ENCODE data around the gene ITGB4.

Gene ITGB4

DNA sequence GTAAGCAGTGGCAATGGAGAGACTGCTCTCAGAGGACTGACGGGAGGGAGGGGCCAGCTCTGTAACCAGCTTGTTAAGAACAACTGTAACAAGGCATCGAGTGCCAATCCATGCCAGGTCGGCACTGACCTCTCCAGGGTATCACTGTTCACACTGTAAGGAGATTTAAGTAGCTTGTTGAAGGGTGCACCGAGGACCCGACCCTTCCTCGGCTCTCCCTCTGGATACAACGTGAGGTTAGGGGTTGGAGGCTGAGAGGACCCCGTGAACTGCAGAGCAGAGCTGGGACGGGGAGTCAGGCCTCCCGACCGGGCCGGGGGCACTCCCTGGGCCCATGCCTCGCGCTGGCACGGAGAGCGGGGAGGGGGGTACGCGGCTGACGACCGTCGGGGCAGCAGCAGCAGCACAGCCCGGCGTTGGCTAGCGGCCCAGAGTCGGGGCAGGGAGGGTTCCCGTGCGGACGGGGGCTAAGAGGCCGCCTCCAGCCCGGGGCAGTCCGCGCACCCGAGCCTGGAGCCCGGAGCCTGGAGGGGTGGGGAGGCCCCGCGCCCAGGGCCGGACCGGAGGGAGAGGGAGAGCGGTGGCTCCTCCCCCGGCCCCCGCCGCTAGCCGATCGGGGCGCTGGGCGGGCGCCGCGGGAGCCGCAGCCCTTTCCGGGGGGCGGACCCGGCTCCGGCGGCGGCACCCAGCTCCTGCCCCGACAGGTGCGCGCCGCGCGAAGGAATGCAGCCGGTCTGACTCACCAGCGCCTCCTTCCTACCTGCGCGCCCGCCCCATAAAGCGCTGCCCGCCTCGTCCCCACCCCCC, at the start of gene ITGB4:
Gene ITGB4 (plus strand): TSS at position 804 of the 807 bp plus-strand sequence. CDS start 3,245 bp downstream, outside the sequence.
- H3K4me1 Mint-ChIP-seq: peaks cover 5% of the 10 kb centered on the region
- peak; percentile 27 to 28 for DNase-seq (ENCODE audit: low spot score in 2 of 2)
- ATAC-seq (replicated peaks; ENCODE audit: extremely low read depth, poor library complexity, severe bottlenecking): peak; percentile 85
- no peaks in the 10 kb centered on the region for H3K36me3 Mint-ChIP-seq (ENCODE audit: insufficient read depth)
- no peaks in the 10 kb centered on the region for H3K9me3 Mint-ChIP-seq
- H3K4me3 Mint-ChIP-seq: peak within 1 kb of the TSS; percentile 85
- no peak within 1 kb of the TSS for H3K27ac Mint-ChIP-seq (ENCODE audit: low read depth)
- no peaks in the 10 kb centered on the region for H3K27me3 Mint-ChIP-seq

DNA sequence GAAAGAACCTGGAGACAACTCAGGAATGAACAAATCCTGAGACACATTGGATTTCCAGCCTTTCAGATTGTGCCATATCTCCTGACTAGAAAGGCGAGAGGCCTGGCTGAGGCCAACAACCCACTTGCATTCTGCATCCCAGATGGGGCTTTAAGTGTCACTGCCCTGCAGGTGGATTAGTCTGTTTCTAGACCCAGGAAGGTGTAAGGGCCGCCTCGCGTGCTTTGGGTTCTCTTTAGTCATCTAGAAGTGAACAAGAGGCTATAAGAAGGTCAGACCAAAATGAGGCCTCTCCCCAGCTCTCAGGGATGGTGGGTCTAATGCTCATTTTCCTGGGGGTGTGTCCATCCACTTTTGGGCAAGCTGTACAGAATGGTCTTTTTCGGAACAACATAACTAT, 49.2 kb upstream of the ITGB4 start:
- no peak for DNase-seq (ENCODE audit: low spot score in 2 of 2)
- Mint-ChIP-seq H3K4me1 (peaks cover 25% of the 10 kb centered on the region), H3K4me3 (no peak overlapping the region), H3K9me3 (no peaks in the 10 kb centered on the region), H3K27me3 (no peaks in the 10 kb centered on the region), H3K27ac (ENCODE audit: low read depth) (no peak overlapping the region), H3K36me3 (ENCODE audit: insufficient read depth) (peaks cover 57% of the 10 kb centered on the region)
- no peak for ATAC-seq (replicated peaks; ENCODE audit: extremely low read depth, poor library complexity, severe bottlenecking)

DNA sequence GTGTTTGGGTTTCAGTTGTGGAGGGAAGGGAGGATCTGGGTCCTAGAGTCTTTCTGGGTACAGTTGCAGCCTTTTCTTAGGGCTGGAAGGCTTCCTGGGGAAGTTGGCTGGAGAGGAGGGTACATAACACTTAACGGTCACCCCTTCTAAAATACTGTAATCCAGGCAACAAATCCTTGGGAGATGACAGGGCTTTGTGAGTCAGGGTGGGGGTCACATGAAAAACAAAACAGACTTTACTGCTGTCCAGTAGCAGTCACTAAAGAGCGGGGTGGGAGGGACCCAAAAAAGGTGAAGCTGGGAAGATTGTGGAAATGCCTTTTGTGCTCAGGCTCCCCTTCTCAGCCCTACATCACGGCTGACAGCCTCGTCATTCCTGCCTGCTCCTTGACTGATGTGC, 47.8 kb upstream of the ITGB4 start:
- no peak overlapping the region for H3K4me3 Mint-ChIP-seq
- peaks cover 58% of the 10 kb centered on the region for H3K36me3 Mint-ChIP-seq (ENCODE audit: insufficient read depth)
- ATAC-seq (replicated peaks; ENCODE audit: extremely low read depth, poor library complexity, severe bottlenecking) (no peak), DNase-seq (ENCODE audit: low spot score in 2 of 2) (no peak)
- no peaks in the 10 kb centered on the region for H3K27me3 Mint-ChIP-seq
- H3K4me1 Mint-ChIP-seq: peaks cover 21% of the 10 kb centered on the region
- no peaks in the 10 kb centered on the region for H3K9me3 Mint-ChIP-seq
- no peak overlapping the region for H3K27ac Mint-ChIP-seq (ENCODE audit: low read depth)

DNA sequence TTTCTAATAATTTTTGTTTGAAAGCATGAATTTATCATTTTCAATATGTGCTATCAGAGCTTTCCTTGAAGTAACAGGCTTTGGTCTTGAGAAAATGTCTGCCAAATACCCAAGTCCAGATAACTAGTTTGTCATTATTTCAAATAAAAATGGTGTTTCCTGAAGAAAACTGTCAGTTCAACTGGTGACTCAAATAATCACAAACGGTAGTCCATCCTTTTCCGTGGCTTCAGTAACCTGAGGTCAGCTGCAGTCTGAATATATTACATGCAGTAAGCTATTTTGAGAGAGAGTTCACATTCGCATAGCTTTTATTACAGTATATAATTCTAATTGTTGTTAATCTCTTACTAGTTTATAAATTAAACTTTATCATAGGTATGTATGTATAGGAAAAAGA, 44.8 kb upstream of the ITGB4 start:
- no peak overlapping the region for H3K4me3 Mint-ChIP-seq
- DNase-seq (ENCODE audit: low spot score in 2 of 2) (no peak), ATAC-seq (replicated peaks; ENCODE audit: extremely low read depth, poor library complexity, severe bottlenecking) (no peak)
- H3K27ac Mint-ChIP-seq (ENCODE audit: low read depth): no peak overlapping the region
- no peaks in the 10 kb centered on the region for H3K27me3 Mint-ChIP-seq
- no peaks in the 10 kb centered on the region for H3K9me3 Mint-ChIP-seq
- H3K4me1 Mint-ChIP-seq: peaks cover 7% of the 10 kb centered on the region
- peaks cover 55% of the 10 kb centered on the region for H3K36me3 Mint-ChIP-seq (ENCODE audit: insufficient read depth)

DNA sequence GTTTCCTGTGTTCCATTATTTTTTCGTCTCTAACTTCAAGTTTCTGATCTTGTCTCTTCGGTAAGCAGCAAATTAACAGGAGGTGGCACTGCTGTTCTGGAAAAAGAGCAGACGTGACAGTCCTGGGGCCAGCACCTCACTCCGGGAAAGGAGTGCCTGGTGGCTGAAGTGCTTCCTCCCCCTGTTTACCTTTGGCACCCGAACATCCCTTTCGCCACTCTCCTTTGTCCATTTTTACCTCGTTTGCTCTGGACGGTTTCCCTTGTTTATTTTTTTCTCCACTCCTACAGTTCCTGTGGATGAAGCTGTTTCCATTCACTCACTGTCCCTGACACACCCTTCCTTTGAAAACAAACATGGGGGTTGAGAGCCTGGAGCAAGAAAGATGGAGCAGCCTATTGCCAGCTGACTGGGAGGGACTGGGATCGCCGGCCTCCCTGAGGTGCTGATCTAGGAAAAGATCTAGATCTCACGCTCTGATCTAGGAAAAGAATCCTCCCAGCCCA, 41.5 kb upstream of the ITGB4 start:
- no peak for DNase-seq (ENCODE audit: low spot score in 2 of 2)
- ATAC-seq (replicated peaks; ENCODE audit: extremely low read depth, poor library complexity, severe bottlenecking): no peak

DNA sequence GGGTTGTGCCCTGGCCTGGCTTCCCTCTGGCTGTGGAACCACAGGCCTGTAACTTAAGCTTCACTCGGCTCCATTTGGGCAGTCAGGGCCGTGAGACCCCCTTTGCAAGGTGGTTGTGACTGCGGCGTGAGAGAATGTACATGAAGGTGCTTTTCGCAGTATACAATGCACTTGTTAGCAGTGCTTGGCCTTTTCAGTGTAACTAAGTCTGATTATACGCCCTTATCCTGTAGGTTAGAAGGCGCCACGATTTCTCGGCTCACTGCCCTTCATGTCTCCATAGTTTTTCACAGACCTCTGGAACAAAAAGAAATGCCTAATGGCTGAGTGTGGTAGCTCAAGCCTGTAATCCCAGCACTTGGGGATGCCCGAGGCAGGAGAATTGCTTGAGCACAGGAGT, 40.8 kb upstream of the ITGB4 start:
- no peak overlapping the region for H3K4me3 Mint-ChIP-seq
- no peak for ATAC-seq (replicated peaks; ENCODE audit: extremely low read depth, poor library complexity, severe bottlenecking)
- H3K27me3 Mint-ChIP-seq: no peaks in the 10 kb centered on the region
- no peak for DNase-seq (ENCODE audit: low spot score in 2 of 2)
- peaks cover 20% of the 10 kb centered on the region for H3K4me1 Mint-ChIP-seq
- H3K9me3 Mint-ChIP-seq: no peaks in the 10 kb centered on the region
- H3K36me3 Mint-ChIP-seq (ENCODE audit: insufficient read depth): peaks cover 36% of the 10 kb centered on the region
- H3K27ac Mint-ChIP-seq (ENCODE audit: low read depth): no peak overlapping the region

More for the DNA sequence above, 41.5 kb upstream of the ITGB4 start:
- no peak overlapping the region for H3K27ac Mint-ChIP-seq (ENCODE audit: low read depth)
- H3K4me3 Mint-ChIP-seq: no peak overlapping the region
- H3K27me3 Mint-ChIP-seq: no peaks in the 10 kb centered on the region
- H3K4me1 Mint-ChIP-seq: peaks cover 19% of the 10 kb centered on the region
- peaks cover 37% of the 10 kb centered on the region for H3K36me3 Mint-ChIP-seq (ENCODE audit: insufficient read depth)
- no peaks in the 10 kb centered on the region for H3K9me3 Mint-ChIP-seq

DNA sequence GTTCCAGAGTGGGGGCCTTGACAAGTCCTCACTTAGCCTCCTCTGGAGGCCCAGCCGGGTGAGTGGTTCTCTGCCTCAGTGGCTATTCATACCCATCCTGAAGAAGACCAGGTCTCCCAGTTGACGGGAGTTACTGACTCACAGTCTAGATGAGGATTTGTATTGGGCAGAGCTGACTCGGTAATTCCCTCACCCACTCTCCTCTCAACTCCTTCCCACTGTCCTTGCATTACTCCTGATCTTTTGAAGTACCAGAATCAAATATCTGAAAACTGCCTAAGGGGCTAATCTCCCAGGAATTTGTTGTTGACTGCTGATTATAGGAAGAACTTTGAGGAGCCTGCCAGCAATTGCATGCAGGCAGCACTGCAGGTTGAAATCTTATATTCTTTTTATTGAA, 40.0 kb upstream of the ITGB4 start:
- ATAC-seq (replicated peaks; ENCODE audit: extremely low read depth, poor library complexity, severe bottlenecking): no peak
- no peaks in the 10 kb centered on the region for H3K9me3 Mint-ChIP-seq
- no peak overlapping the region for H3K27ac Mint-ChIP-seq (ENCODE audit: low read depth)
- DNase-seq (ENCODE audit: low spot score in 2 of 2): no peak
- H3K36me3 Mint-ChIP-seq (ENCODE audit: insufficient read depth): peaks cover 36% of the 10 kb centered on the region
- peaks cover 27% of the 10 kb centered on the region for H3K4me1 Mint-ChIP-seq
- H3K4me3 Mint-ChIP-seq: no peak overlapping the region
- H3K27me3 Mint-ChIP-seq: no peaks in the 10 kb centered on the region

DNA sequence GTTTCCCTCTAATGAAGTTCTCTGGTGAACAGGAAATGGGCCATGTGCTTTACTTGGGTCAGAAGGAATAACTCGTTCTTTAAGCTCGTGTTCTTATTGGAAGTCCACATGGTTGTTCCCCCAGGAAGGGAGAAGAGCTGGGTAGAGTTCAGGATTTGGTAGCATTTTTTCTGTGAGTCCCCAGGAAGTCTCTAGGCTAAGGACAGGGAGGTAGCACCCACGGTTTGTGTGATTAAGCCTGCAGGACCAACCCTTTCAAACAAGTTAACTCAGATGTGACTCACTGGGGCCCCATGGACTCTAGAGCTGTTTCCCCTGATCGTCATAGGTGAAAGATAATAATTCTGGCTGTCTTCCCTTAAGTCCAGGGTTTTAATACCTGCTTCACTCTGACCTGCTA, 37.7 kb upstream of the ITGB4 start:
- no peak for ATAC-seq (replicated peaks; ENCODE audit: extremely low read depth, poor library complexity, severe bottlenecking)
- H3K4me3 Mint-ChIP-seq: no peak overlapping the region
- H3K9me3 Mint-ChIP-seq: no peaks in the 10 kb centered on the region
- no peak for DNase-seq (ENCODE audit: low spot score in 2 of 2)
- no peaks in the 10 kb centered on the region for H3K27me3 Mint-ChIP-seq
- H3K4me1 Mint-ChIP-seq: peaks cover 42% of the 10 kb centered on the region
- H3K36me3 Mint-ChIP-seq (ENCODE audit: insufficient read depth): peaks cover 35% of the 10 kb centered on the region
- no peak overlapping the region for H3K27ac Mint-ChIP-seq (ENCODE audit: low read depth)

DNA sequence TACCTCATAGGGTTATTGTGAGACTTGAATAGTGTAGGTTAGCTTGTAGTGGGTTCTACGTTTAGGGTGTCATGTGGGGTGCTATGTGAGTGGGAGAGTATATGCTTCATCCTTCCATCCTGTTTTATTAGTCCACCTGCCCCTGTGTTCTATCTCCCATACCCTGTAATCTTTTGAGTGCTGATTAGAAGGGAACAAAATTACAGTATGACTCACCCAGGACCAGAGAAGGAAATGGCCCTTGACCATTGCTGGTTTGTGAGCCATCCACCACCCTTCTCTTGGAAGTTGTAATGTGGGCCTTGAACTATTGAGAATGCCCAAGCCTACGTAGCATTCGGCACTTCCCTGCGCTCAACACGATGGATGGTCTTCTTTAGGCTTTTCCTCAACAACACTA, 37.0 kb upstream of the ITGB4 start:
- no peak overlapping the region for H3K27ac Mint-ChIP-seq (ENCODE audit: low read depth)
- H3K4me1 Mint-ChIP-seq: peaks cover 49% of the 10 kb centered on the region
- peaks cover 32% of the 10 kb centered on the region for H3K36me3 Mint-ChIP-seq (ENCODE audit: insufficient read depth)
- no peaks in the 10 kb centered on the region for H3K9me3 Mint-ChIP-seq
- no peak overlapping the region for H3K4me3 Mint-ChIP-seq
- no peak for DNase-seq (ENCODE audit: low spot score in 2 of 2)
- ATAC-seq (replicated peaks; ENCODE audit: extremely low read depth, poor library complexity, severe bottlenecking): no peak
- H3K27me3 Mint-ChIP-seq: no peaks in the 10 kb centered on the region

DNA sequence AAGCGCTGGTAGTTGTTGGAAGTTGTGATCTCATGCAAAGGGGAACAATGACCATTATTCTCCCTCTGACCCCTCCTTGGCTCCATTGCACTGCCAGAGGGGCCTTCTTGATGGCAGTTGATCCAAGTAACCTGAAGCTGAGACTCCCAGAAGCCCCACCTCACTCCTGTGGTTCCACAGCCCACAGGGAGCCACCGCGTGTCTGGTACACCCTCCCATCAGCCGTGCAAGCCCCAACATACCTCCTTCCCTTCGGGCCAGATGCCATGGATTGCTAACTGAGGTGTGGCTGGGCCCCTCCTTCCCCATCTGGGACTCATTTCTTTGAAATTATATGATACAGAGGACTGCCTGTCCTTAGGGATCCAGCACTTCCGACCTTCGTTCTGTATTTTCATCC, 36.3 kb upstream of the ITGB4 start:
- ATAC-seq (replicated peaks; ENCODE audit: extremely low read depth, poor library complexity, severe bottlenecking) (no peak), DNase-seq (ENCODE audit: low spot score in 2 of 2) (no peak)
- no peak overlapping the region for H3K4me3 Mint-ChIP-seq
- peaks cover 56% of the 10 kb centered on the region for H3K4me1 Mint-ChIP-seq
- no peaks in the 10 kb centered on the region for H3K27me3 Mint-ChIP-seq
- H3K9me3 Mint-ChIP-seq: no peaks in the 10 kb centered on the region
- peaks cover 29% of the 10 kb centered on the region for H3K36me3 Mint-ChIP-seq (ENCODE audit: insufficient read depth)
- peak overlapping the region; percentile 22 for H3K27ac Mint-ChIP-seq (ENCODE audit: low read depth)

DNA sequence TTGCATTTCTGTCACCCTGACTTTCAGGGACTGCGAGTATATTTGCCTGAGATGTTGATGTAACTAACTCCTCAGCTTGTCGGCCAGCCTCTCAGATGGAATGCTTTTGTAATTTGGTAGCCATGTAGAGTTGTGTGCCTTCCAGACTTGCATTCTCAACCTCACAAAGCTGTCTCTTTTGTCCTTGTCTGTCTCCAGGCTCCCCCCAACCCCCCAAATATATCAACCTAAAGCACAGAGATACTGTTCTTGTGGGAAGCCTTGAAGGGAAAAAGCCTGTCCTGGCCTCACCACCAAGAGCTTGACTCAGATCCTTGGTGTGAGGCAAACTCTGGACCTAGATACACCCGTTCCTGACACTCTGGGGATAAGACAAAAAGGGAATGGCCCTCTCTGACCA, 35.8 kb upstream of the ITGB4 start:
- H3K27me3 Mint-ChIP-seq: no peaks in the 10 kb centered on the region
- peak overlapping the region; percentile 22 for H3K27ac Mint-ChIP-seq (ENCODE audit: low read depth)
- peaks cover 59% of the 10 kb centered on the region for H3K4me1 Mint-ChIP-seq
- ATAC-seq (replicated peaks; ENCODE audit: extremely low read depth, poor library complexity, severe bottlenecking): no peak
- no peak for DNase-seq (ENCODE audit: low spot score in 2 of 2)
- no peaks in the 10 kb centered on the region for H3K9me3 Mint-ChIP-seq
- no peak overlapping the region for H3K4me3 Mint-ChIP-seq
- H3K36me3 Mint-ChIP-seq (ENCODE audit: insufficient read depth): peaks cover 26% of the 10 kb centered on the region

DNA sequence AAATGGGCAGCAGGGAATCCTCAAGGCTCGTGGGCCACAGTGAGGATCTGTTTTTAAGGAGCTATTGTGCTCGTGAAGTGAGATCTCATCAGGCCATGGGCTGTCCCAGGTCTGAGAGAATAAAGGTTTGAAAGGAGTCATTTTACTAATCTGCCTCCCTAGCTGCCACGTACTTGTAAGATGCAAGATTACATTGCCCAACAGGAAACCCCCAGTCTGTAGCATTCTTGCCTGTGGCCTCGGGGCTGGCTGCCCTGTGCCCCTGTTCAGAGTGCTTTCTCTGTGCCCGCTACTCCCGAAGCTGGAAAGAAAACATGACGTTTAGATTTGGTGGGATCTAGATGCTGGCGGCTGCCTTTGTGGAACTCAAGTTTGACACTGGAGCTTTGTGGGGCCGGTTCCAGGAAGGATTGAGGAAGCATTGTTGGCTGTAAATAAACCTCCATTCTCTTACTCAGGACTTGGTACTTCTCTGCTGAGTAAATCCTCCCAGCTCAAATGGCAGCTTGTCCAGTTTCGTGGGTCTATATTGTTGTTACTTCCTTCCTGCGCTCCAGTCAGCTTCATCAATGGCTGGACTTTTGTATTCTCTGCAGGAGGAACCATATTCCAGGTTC, 32.9 kb upstream of the ITGB4 start:
- ATAC-seq (replicated peaks; ENCODE audit: extremely low read depth, poor library complexity, severe bottlenecking): no peak
- Mint-ChIP-seq H3K36me3 (ENCODE audit: insufficient read depth) (peaks cover 31% of the 10 kb centered on the region), H3K9me3 (no peaks in the 10 kb centered on the region), H3K27ac (ENCODE audit: low read depth) (peak overlapping the region; percentile 63), H3K4me3 (no peak overlapping the region), H3K4me1 (peaks cover 76% of the 10 kb centered on the region), H3K27me3 (no peaks in the 10 kb centered on the region)
- DNase-seq (ENCODE audit: low spot score in 2 of 2): no peak

DNA sequence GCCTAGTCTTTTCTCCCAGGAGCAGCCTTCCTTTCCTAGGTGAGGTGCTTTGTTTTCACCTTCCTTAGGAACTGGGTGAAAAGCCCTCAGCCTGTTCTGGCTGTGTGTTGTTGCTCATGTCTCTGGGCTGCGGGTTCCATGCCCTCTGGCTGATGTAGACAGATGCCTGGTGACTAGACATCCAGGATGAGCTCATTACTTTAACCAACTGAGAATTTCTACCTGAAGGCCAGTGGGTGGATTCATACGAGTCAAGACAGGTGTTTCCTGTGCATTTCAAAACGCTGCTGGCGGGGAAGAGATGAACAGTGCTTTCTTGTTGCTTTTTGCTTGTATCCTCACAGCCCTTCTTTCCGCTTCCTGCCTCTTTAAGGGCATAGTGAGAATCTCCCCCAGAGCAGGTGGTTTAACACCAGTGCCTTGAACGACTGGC, 31.8 kb upstream of the ITGB4 start:
- Mint-ChIP-seq H3K27ac (ENCODE audit: low read depth) (peak overlapping the region; percentile 63), H3K4me3 (no peak overlapping the region), H3K4me1 (peaks cover 64% of the 10 kb centered on the region), H3K27me3 (no peaks in the 10 kb centered on the region), H3K9me3 (no peaks in the 10 kb centered on the region), H3K36me3 (ENCODE audit: insufficient read depth) (peaks cover 35% of the 10 kb centered on the region)
- ATAC-seq (replicated peaks; ENCODE audit: extremely low read depth, poor library complexity, severe bottlenecking): peak; percentile 89
- peak in 1 of 2 donors; percentile 33 for DNase-seq (ENCODE audit: low spot score in 2 of 2)
